ENCODE results near the gene DNASE2.

Gene DNASE2

DNA sequence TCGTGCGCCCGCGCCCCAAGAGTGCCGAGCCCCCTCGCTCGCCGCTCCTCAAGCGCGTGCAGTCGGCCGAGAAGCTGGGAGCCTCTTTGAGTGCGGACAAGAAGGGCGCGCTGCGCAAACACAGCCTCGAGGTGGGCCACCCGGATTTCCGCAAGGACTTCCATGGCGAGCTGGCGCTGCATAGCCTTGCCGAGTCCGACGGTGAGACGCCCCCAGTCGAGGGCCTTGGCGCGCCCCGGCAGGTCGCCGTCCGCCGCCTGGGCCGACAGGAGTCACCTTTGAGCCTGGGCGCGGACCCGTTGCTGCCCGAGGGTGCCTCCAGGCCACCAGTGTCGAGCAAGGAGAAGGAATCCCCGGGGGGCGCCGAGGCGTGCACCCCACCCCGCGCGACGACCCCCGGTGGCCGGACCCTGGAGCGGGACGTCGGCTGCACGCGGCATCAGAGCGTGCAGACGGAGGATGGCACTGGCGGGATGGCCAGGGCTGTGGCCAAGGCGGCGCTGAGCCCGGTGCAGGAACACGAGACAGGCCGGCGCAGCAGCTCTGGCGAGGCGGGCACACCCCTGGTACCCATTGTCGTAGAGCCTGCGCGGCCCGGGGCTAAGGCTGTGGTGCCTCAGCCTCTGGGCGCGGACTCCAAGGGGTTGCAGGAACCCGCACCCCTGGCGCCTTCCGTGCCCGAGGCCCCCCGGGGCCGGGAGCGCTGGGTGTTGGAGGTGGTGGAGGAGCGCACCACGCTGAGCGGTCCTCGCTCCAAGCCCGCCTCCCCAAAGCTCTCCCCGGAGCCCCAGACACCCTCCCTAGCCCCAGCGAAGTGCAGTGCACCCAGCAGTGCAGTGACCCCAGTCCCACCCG lies 7.1 kb downstream of the DNASE2 start:
- peak; percentile 5 for ATAC-seq
- H3K4me3 Mint-ChIP-seq: no peak overlapping the region
- peaks cover 8% of the 10 kb centered on the region for H3K9me3 Mint-ChIP-seq
- peaks cover 51% of the 10 kb centered on the region for H3K36me3 Mint-ChIP-seq
- H3K4me1 Mint-ChIP-seq: peaks cover 8% of the 10 kb centered on the region
- peak overlapping the region; percentile 57 for H3K27ac Mint-ChIP-seq
- no peaks in the 10 kb centered on the region for H3K27me3 Mint-ChIP-seq

DNA sequence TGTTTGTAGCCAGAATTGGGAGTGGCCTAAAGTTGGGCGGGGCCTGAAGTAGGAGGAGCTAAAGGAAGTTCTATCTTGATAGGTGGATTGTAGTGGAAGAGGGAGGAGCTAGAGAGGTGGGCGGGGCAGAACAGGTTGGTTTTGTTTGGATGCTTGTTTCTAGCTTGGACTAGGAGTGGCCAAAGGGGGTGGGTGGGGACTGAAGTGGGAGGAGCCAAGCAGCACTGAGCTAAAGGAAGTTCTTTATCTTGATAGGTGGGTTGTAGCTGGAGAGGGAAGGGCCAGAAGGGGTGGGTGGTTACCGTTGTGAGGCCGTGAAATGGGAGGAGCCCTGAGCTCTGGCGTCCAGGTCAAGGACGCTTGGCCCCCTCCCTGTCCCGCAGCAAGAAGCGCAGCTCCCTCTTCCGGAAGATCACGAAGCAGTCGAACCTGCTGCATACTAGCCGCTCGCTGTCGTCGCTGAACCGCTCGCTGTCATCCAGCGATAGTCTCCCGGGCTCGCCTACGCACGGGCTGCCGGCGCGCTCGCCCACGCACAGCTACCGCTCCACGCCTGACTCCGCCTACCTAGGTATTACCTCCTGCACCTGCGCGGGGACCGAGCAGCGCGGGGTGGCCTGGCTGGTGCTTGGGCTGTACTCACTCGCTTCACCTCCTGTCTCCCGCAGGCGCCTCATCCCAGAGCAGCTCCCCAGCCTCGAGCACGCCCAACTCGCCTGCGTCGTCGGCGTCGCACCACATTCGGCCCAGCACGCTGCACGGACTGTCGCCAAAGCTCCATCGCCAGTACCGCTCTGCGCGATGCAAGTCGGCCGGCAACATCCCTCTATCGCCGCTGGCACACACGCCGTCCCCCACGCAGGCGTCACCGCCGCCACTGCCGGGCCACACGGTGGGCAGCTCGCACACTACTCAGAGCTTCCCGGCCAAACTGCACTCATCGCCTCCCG lies 8.0 kb downstream of the DNASE2 start:
- Mint-ChIP-seq H3K27me3 (no peaks in the 10 kb centered on the region), H3K27ac (peak overlapping the region; percentile 57), H3K9me3 (peaks cover 8% of the 10 kb centered on the region), H3K4me1 (peaks cover under 1% of the 10 kb centered on the region), H3K4me3 (peak overlapping the region; percentile 53), H3K36me3 (peaks cover 44% of the 10 kb centered on the region)
- peak; percentile 61 for ATAC-seq

DNA sequence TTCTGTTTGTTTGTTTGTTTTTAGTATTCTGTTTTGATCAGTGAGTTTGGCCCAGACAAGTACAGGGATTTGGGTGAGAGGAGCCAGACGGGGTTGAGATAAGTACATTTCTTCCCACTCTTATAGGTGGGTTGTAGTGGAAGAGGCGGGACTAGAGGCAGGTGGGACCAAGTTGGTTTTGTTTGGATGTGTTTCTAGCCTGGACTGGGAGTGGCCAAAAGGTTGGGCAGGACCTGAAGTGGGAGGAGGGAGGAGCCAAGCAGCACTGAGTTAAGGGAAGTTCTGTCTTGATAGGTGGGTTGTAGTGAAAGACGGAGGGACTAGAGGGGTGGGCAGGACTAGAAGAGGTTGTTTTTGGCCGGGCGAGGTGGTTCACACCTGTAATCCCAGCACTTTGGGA lies 9.0 kb downstream of the DNASE2 start:
- no peaks in the 10 kb centered on the region for H3K27me3 Mint-ChIP-seq
- H3K36me3 Mint-ChIP-seq: peaks cover 40% of the 10 kb centered on the region
- H3K9me3 Mint-ChIP-seq: peaks cover 8% of the 10 kb centered on the region
- H3K4me3 Mint-ChIP-seq: no peak overlapping the region
- H3K27ac Mint-ChIP-seq: no peak overlapping the region
- ATAC-seq: no peak
- peaks cover 3% of the 10 kb centered on the region for H3K4me1 Mint-ChIP-seq

GRCh38 chr19:12871681-12872080 lies 9.6 kb downstream of the DNASE2 start:
- H3K36me3 Mint-ChIP-seq: peaks cover 38% of the 10 kb centered on the region
- ATAC-seq: no peak
- peaks cover 4% of the 10 kb centered on the region for H3K27me3 Mint-ChIP-seq
- no peak overlapping the region for H3K4me3 Mint-ChIP-seq
- H3K27ac Mint-ChIP-seq: no peak overlapping the region
- H3K4me1 Mint-ChIP-seq: peaks cover 8% of the 10 kb centered on the region
- peaks cover 8% of the 10 kb centered on the region for H3K9me3 Mint-ChIP-seq

GRCh38 chr19:12868540-12869112 lies 12.6 kb downstream of the DNASE2 start:
- no peak overlapping the region for H3K4me3 Mint-ChIP-seq
- peaks cover 8% of the 10 kb centered on the region for H3K9me3 Mint-ChIP-seq
- H3K4me1 Mint-ChIP-seq: peaks cover 12% of the 10 kb centered on the region
- H3K36me3 Mint-ChIP-seq: peaks cover 17% of the 10 kb centered on the region
- H3K27ac Mint-ChIP-seq: no peak overlapping the region
- no peak for ATAC-seq
- peaks cover 23% of the 10 kb centered on the region for H3K27me3 Mint-ChIP-seq

GRCh38 chr19:12867120-12868099 lies 13.8 kb downstream of the DNASE2 start:
- peak; percentile 83 for ATAC-seq
- Mint-ChIP-seq H3K4me3 (peak overlapping the region; percentile 81), H3K36me3 (peaks cover 6% of the 10 kb centered on the region), H3K4me1 (peaks cover 12% of the 10 kb centered on the region), H3K9me3 (peaks cover 5% of the 10 kb centered on the region), H3K27ac (peak overlapping the region; percentile 61), H3K27me3 (peaks cover 23% of the 10 kb centered on the region)

DNA sequence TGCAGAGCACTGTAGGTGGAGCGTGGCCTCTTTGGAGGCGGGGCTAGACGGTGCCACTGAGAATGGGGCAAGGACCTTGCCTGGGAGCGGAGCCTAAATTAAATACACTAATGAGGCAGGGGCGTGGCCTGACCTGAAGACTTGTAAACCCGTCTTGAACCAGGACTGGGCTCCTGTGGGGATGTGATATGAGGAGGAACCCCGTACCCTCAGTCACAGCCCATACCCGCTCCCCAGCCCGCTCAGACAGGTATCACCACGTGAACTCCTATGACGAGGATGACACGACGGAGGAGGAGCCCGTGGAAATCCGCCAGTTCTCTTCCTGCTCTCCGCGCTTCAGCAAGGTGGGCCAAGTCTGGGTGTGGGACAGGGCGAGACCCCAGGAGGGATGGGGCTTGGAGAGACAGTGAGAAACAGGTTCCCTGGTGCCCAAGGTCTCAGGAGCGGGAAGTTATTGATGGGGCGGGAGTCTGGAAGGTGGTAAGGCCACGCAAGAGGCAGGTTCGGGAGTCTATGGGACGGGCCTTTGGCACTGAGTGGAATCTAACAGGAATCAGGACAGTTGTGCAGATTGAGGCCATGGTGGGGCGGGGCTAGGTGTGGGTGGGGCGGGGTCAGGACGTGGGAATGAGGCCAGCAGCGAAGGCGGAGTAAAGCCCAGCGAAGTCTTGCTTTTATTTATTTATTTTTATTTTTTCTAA lies 14.7 kb downstream of the DNASE2 start:
- Mint-ChIP-seq H3K9me3 (no peaks in the 10 kb centered on the region), H3K4me1 (peaks cover 12% of the 10 kb centered on the region), H3K27ac (peak overlapping the region; percentile 61), H3K4me3 (peak overlapping the region; percentile 81), H3K36me3 (no peaks in the 10 kb centered on the region), H3K27me3 (peaks cover 25% of the 10 kb centered on the region)
- no peak for ATAC-seq

- Mint-ChIP-seq H3K4me3 (no peak overlapping the region), H3K4me1 (peaks cover 12% of the 10 kb centered on the region), H3K9me3 (no peaks in the 10 kb centered on the region), H3K27ac (no peak overlapping the region), H3K27me3 (peaks cover 32% of the 10 kb centered on the region), H3K36me3 (no peaks in the 10 kb centered on the region)
- ATAC-seq: no peak
These were observed 15.4 kb downstream of the DNASE2 start for GRCh38 chr19:12865746-12866415.

GRCh38 chr19:12864721-12865715 lies 16.2 kb downstream of the DNASE2 start:
- H3K27ac Mint-ChIP-seq: no peak overlapping the region
- H3K9me3 Mint-ChIP-seq: no peaks in the 10 kb centered on the region
- H3K36me3 Mint-ChIP-seq: no peaks in the 10 kb centered on the region
- ATAC-seq: no peak
- peaks cover 33% of the 10 kb centered on the region for H3K27me3 Mint-ChIP-seq
- no peak overlapping the region for H3K4me3 Mint-ChIP-seq
- H3K4me1 Mint-ChIP-seq: peaks cover 12% of the 10 kb centered on the region

- Mint-ChIP-seq H3K9me3 (no peaks in the 10 kb centered on the region), H3K4me3 (no peak overlapping the region), H3K36me3 (no peaks in the 10 kb centered on the region), H3K27me3 (peaks cover 33% of the 10 kb centered on the region), H3K27ac (no peak overlapping the region), H3K4me1 (peaks cover 12% of the 10 kb centered on the region)
- no peak for ATAC-seq
These were observed 17.1 kb downstream of the DNASE2 start for GRCh38 chr19:12864143-12864542.

- no peaks in the 10 kb centered on the region for H3K9me3 Mint-ChIP-seq
- ATAC-seq: no peak
- no peak overlapping the region for H3K27ac Mint-ChIP-seq
- no peak overlapping the region for H3K4me3 Mint-ChIP-seq
- no peaks in the 10 kb centered on the region for H3K36me3 Mint-ChIP-seq
- no peaks in the 10 kb centered on the region for H3K4me1 Mint-ChIP-seq
- peaks cover 11% of the 10 kb centered on the region for H3K27me3 Mint-ChIP-seq
These were observed 21.7 kb downstream of the DNASE2 start for GRCh38 chr19:12859546-12859945.

GRCh38 chr19:12858041-12858928 lies 23.0 kb downstream of the DNASE2 start:
- no peaks in the 10 kb centered on the region for H3K36me3 Mint-ChIP-seq
- H3K9me3 Mint-ChIP-seq: no peaks in the 10 kb centered on the region
- H3K4me3 Mint-ChIP-seq: no peak overlapping the region
- H3K27me3 Mint-ChIP-seq: peaks cover 11% of the 10 kb centered on the region
- ATAC-seq: no peak
- no peaks in the 10 kb centered on the region for H3K4me1 Mint-ChIP-seq
- no peak overlapping the region for H3K27ac Mint-ChIP-seq
